ENCODE data around the gene DYNC1H1. TPM values are rescaled to one million over a fixed set of nuclear protein-coding genes. Genes with fewer than 3 reads are reported as not detected.

DYNC1H1 gene
- total RNA-seq, 4 donors from 2014 or later: 486 to 737 (median 718) TPM

GRCh38 chr14:101961011-101961721 lies 3.2 kb upstream of the DYNC1H1 start:
- TF ChIP-seq POLR2A (IDR thresholded peaks at IDR 0.05): no peak
- TF ChIP-seq, protein P1, sequence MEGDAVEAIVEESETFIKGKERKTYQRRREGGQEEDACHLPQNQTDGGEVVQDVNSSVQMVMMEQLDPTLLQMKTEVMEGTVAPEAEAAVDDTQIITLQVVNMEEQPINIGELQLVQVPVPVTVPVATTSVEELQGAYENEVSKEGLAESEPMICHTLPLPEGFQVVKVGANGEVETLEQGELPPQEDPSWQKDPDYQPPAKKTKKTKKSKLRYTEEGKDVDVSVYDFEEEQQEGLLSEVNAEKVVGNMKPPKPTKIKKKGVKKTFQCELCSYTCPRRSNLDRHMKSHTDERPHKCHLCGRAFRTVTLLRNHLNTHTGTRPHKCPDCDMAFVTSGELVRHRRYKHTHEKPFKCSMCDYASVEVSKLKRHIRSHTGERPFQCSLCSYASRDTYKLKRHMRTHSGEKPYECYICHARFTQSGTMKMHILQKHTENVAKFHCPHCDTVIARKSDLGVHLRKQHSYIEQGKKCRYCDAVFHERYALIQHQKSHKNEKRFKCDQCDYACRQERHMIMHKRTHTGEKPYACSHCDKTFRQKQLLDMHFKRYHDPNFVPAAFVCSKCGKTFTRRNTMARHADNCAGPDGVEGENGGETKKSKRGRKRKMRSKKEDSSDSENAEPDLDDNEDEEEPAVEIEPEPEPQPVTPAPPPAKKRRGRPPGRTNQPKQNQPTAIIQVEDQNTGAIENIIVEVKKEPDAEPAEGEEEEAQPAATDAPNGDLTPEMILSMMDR (IDR thresholded peaks at IDR 0.05 in 4 of 5, conservative IDR thresholded peaks at IDR 0.05 in 1 of 5): peak; percentile 74 to 89 (median 87)
- intact Hi-C loops (cut with DNase I; ENCODE audit: low total_unique reads) (loop anchor here (5.0 to 10.0 kb wide), 5 partner anchors 81 to 554 kb away; partner anchors contain the start of genes PPP2R5C and ZNF839), in situ Hi-C loops (cut with MboI; ENCODE audit: low sequenced_read_pairs in 4 of 4) (loop anchor here in 3 of 4 donors (5.0 to 25.0 kb wide), 4 partner anchors 134 to 354 kb away; partner anchors contain the start of genes ZNF839 (in 2 of the 3) and PPP2R5C (in 1 of the 3))
- no peaks in the 10 kb centered on the region for H3K27me3 ChIP-seq
- H3K4me3 ChIP-seq: no peak overlapping the region
- ATAC-seq (peak; percentile 21 to 31), DNase-seq (peak; percentile 54 to 69)
- no peaks in the 10 kb centered on the region for H3K9me3 ChIP-seq
- H3K27ac ChIP-seq: no peak overlapping the region
- H3K36me3 ChIP-seq: no peaks in the 10 kb centered on the region
- peaks cover 16 to 17% of the 10 kb centered on the region in 2 donors for H3K4me1 ChIP-seq

- H3K27ac ChIP-seq: peak overlapping the region in 2 of 4 donors; percentile 23 to 47
- ATAC-seq (no peak), DNase-seq (no peak)
- H3K36me3 ChIP-seq: no peaks in the 10 kb centered on the region
- in situ Hi-C loops (cut with MboI; ENCODE audit: low sequenced_read_pairs in 4 of 4) (loop anchor here in 3 of 4 donors (5.0 to 25.0 kb wide), 4 partner anchors 133 to 353 kb away; partner anchors contain the start of genes ZNF839 (in 2 of the 3) and PPP2R5C (in 1 of the 3)), intact Hi-C loops (cut with DNase I; ENCODE audit: low total_unique reads) (loop anchor here (5.0 to 10.0 kb wide), 5 partner anchors 80 to 553 kb away; partner anchors contain the start of genes PPP2R5C and ZNF839)
- no peak for TF ChIP-seq POLR2A (IDR thresholded peaks at IDR 0.05)
- TF ChIP-seq, protein P1 (IDR thresholded peaks at IDR 0.05 in 4 of 5, conservative IDR thresholded peaks at IDR 0.05 in 1 of 5): no peak
- H3K4me3 ChIP-seq: no peak overlapping the region
- H3K4me1 ChIP-seq: peaks cover 24% of the 10 kb centered on the region in 2 donors
- no peaks in the 10 kb centered on the region for H3K9me3 ChIP-seq
- no peaks in the 10 kb centered on the region for H3K27me3 ChIP-seq
Measured at GRCh38 chr14:101961746-101962502, 2.4 kb upstream of the DYNC1H1 start.

DNA sequence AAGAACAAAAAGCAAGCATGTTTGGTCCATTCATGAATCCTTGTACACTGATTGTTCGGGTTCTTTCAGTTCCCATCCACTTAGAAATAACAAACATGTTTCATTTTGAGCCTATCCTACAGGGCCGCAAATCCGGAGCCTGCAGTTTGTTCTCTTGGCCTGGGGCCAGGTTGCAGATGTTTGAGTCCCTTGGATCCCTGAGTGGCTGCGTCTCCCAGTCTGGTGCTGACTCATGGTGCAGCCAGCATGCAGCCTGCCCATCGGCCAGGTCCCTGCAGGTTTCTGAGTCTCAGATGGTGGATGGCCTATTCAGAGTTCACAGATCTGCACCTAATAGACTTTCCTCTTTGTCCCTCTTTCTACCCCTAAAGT lies 1.9 kb upstream of the DYNC1H1 start:
- ATAC-seq (no peak), DNase-seq (peak in 1 of 2 donors; percentile 58)
- no peaks in the 10 kb centered on the region for H3K27me3 ChIP-seq
- H3K9me3 ChIP-seq: no peaks in the 10 kb centered on the region
- H3K27ac ChIP-seq: peak overlapping the region in 3 of 4 donors; percentile 23 to 47 (median 30)
- in situ Hi-C loops (cut with MboI; ENCODE audit: low sequenced_read_pairs in 4 of 4): loop anchor here in 3 of 4 donors (5.0 to 25.0 kb wide), 4 partner anchors 132 to 352 kb away; partner anchors contain the start of genes ZNF839 (in 2 of the 3) and PPP2R5C (in 1 of the 3)
- no peaks in the 10 kb centered on the region for H3K36me3 ChIP-seq
- peaks cover 29% of the 10 kb centered on the region in 2 donors for H3K4me1 ChIP-seq
- no peak for TF ChIP-seq POLR2A (IDR thresholded peaks at IDR 0.05)
- TF ChIP-seq, protein P1 (IDR thresholded peaks at IDR 0.05 in 4 of 5, conservative IDR thresholded peaks at IDR 0.05 in 1 of 5): no peak
- intact Hi-C loops (cut with DNase I; ENCODE audit: low total_unique reads): loop anchor here (5.0 to 10.0 kb wide), 5 partner anchors 80 to 552 kb away; partner anchors contain the start of genes PPP2R5C and ZNF839
- H3K4me3 ChIP-seq: no peak overlapping the region

DNA sequence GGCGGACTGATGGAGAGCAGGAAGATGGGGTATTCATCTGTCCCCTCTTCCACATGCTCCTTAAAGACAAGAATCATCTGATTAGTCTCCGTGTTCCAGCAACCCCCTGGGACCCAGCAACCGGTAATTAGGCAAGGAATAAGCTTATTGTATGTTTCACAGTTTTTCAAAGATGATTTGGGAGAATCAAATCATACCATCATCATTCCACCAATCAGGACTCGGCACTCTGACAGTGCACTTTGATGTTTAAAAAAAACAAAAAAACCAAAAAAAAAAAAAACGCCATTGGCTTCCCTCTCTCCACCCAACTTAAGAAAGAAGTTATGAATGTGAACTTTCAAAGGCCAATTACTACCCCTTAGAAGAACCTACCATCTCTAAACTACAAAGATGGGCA lies 1.3 kb upstream of the DYNC1H1 start:
- H3K36me3 ChIP-seq: no peaks in the 10 kb centered on the region
- intact Hi-C loops (cut with DNase I; ENCODE audit: low total_unique reads) (loop anchor here (5.0 to 10.0 kb wide), 5 partner anchors 79 to 552 kb away; partner anchors contain the start of genes PPP2R5C and ZNF839), in situ Hi-C loops (cut with MboI; ENCODE audit: low sequenced_read_pairs in 4 of 4) (loop anchor here in 3 of 4 donors (5.0 to 25.0 kb wide), 4 partner anchors 132 to 352 kb away; partner anchors contain the start of genes ZNF839 (in 2 of the 3) and PPP2R5C (in 1 of the 3))
- no peak for TF ChIP-seq POLR2A (IDR thresholded peaks at IDR 0.05)
- TF ChIP-seq, protein P1 (IDR thresholded peaks at IDR 0.05 in 4 of 5, conservative IDR thresholded peaks at IDR 0.05 in 1 of 5): no peak
- no peaks in the 10 kb centered on the region for H3K27me3 ChIP-seq
- ATAC-seq (no peak), DNase-seq (no peak)
- H3K4me1 ChIP-seq: peaks cover 35% of the 10 kb centered on the region in 2 donors
- H3K27ac ChIP-seq: peak overlapping the region in 3 of 4 donors; percentile 30 to 98 (median 47)
- H3K9me3 ChIP-seq: no peaks in the 10 kb centered on the region
- no peak overlapping the region for H3K4me3 ChIP-seq
